Measurements from ENCODE around the gene FADS6.
A peak's percentile ranks its signal among the peaks of the same experiment; 100 is the strongest.

The FADS6 gene

DNA sequence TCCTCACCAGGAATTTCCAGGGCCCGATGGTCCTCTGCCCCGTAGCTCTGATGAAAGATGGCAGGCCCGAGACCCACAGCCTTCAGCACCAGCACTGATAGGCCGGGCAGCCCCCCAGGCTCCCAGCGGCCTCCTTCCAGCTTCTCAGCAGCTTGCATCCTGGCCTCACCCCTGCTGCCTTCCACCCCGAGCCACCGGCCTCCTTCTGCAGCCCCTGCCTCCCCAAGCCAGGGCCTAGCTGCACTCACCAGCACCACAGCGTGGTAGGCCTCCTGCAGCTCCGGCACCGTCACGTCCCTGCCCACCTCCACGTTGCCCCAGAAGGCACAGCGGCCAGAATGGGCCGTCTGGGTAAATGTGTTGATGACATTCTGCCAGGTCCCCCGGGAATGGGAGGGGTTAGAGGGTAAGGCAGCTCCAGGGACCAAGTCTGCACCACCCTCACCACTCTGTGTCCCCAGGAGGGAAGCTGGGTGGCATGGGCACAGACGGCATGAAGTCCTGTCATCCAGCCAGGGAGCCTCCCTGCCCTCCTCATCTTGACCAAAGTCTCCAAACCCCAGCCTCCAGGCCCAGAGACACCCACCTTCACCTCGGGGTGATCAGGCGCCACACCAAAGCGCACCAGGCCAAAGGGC, 27.1 kb downstream of the FADS6 start:
- no peak for DNase-seq (ENCODE audit: low read depth in 2 of 2)

DNA sequence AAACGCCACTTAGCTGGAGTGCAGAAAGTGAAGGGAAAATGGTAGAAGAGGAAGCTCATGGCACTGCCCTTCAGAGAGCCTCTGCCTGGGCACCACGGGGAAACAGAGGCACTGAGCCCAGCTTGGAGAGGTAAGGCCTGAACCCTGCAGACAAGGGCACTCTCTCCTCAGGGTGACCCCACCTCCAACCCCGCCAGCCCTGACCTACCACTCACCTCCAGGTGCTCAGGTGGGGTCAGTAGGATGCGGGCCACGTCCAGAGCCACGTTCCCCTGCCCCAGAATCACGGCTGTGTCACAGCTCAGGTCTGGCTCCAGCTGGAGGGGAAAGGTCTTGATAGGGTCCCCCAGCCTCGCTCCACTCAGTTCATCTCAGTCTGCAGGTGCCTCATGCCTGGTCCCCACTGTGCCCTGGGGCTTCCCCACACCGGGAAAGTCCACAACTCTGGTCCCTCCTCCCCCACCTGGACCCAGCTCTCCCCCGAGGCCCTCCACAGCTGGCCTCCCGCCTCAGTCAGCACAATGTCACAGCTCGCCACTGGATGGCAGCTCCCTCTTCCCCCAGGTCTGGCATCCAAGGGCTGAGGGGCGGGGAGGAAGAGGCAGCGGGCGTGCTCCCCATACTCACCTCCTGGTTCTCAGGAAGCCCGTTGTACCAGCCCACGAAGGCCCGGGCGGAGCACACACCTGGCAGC, 27.8 kb downstream of the FADS6 start:
- DNase-seq (ENCODE audit: low read depth in 2 of 2) = no peak

DNA sequence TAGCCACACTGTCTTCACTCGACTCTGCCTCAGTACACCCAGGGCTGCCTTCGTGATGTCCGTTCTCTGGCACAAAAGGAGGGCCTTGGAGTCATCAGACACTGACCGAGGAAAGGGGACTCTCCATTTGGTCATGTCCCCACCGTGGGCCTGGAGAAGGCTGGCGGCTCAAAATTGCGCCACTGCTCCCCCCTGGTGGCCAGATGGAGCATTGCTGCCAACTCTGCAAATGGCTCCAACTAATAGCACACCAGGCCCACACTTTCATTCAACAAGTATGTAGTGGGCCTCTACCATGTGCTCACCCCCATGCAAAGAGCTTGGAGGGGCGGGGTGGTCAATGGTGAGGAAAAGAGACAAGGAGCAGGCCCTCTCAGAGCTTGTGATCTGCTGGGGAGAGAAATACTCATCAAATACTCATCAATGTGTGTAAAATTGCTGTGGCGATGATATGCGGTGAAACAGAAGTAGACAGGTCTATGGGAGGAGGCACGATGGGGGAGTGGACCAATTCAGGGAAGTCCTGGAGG, 28.5 kb downstream of the FADS6 start:
- peak; percentile 39 to 46 for DNase-seq (ENCODE audit: low read depth in 2 of 2)

DNA sequence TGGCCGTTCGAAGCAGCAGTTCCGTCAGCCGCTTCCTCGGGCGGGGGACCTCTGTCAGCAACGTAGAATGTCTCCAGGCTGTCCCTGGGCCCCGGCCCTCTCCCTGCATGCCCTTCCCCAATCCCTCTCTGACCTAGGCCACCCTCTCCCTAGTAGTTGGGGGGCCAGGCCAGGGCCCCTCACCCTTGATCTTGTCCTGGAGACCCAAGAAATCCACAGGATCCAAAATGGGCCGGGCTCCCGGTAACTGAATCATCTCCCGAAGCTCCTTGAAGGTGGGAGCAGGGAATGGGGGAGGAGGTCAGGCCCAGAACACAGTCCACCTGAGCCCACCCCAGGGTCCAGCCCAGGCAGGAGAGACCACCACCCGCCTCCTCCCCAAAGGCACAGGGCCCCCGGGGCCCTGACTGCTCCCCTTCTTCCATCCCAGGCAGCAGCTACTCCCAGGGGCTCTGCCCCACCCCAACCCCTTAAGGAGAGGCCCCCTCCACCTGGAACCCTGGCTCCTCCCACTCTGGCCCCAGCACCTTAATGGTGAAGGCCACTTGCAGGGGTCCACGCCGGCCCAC, 29.1 kb downstream of the FADS6 start:
- DNase-seq (ENCODE audit: low read depth in 2 of 2) = no peak

DNA sequence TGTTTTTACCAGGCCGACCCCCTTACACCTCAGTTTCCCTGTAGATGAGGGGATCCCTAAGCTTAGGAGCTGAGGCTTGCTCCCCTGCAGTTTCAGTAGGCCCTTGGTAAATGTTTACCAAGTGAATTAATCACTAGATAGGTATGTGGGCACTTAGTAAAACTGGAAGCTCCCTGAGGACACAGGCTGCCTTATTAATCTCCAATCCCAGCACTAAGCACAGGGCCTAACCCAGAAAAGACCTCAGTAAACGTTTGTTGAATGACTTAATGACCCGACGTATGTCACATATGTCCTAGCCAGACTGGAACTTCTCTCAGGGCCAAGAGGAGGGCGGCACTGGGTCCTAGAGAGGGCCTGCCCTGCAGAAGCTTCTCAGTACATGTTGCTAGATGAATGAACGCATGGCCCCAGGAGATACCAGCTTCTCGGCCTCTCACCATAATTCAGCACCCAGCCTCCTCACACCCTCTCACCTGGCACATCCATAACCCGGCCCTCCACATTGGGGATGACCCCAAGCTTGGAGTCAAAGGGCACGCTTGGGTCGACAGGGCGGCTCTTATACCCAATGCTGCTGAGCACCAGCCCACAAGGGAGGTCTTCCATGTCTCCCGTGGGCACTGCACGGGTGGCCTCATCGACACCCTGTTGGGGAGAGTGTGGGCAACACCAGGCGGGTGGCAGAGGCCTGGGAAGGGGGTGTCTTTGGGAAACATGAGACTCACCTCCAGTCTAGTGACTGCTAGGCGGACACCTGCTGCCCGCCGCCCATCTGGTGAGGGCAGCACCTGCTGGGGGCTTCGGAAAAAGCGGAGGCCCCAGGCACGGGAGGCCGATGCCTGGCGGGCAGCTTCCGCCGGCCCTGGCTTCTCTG, 29.8 kb downstream of the FADS6 start:
- no peak for DNase-seq (ENCODE audit: low read depth in 2 of 2)

DNA sequence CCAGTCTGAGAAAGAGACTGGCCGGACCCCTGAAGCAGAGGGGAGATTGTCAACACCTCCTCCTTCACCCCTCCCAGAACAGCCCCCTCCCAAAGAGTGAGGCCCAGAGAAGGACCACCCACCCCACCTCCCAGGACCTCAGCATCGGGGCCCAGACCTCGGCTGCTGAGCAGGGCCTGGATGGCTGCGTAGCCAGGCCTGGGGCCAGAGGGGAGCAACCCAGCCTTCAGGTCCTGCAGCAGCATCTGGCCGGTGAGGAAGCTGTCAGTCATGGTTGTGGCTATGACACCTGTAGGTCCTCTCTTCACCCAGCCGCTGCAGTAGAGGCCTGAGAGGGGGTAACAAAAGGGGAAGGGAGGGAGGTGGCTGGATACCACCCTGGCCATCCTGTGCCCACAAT, 30.5 kb downstream of the FADS6 start:
- no peak for DNase-seq (ENCODE audit: low read depth in 2 of 2)

DNA sequence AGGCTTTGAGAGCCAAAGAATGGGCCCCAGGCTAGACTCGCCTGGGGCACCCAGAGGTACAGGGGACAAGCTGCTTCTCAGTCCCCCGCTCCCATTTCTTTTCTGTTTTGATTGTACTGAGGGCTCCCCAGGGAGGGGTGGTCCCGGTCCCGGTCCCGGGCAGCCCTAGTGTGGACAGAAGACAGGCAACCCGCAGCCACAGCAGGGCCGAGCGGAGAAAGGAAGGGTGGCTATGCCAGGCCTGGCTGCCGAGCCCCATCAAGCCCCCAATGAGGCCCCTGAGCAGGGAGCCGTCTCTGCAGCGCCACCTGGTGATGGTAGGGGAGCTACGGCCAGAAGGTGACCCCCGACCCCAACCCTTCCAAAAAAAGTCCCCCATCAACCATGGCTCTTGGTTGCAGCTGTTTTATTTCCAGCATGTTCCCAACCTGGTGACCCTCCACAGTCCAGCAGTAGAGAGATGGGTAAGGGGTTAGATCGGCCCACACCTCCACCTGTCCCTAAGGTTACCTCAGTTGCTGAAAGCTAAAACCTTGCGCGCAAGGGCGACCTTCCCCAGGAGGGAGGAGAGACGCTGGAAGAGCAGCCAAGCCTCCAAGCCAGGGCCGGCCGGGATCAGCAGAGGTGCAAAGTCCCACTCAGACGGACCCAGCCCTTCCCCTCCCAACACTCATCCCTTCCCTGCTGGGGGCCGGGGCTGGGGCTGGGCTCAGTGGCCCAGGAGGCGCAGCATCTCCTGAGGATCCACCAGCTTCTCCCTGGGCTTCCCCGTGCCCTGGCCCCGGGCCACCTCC, 31.1 kb downstream of the FADS6 start:
- peak in 1 of 2 donors; percentile 43 for DNase-seq (ENCODE audit: low read depth in 2 of 2)

DNA sequence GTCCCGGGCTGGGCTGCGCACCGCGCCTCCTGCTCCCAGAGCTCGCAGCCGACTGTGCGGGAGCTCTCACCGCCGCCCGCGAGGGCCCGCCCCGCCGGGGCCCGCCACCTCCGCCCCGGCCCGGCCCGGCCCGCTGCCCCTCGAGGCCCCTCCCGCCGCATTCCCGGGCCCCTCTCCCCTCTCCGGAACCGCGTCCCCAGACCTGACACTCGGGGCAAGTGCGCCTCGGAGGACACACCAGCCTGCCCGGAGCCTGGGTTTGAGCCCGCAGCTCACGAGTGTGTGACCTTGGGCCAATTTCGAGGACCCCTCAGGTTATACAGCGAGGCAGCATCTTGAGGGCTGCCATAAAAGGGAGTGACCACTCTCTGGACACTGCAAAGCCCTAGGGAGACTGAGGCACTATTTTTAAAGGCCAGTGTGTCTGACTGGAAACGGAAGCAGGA, 31.7 kb downstream of the FADS6 start:
- DNase-seq (ENCODE audit: low read depth in 2 of 2) = no peak

DNA sequence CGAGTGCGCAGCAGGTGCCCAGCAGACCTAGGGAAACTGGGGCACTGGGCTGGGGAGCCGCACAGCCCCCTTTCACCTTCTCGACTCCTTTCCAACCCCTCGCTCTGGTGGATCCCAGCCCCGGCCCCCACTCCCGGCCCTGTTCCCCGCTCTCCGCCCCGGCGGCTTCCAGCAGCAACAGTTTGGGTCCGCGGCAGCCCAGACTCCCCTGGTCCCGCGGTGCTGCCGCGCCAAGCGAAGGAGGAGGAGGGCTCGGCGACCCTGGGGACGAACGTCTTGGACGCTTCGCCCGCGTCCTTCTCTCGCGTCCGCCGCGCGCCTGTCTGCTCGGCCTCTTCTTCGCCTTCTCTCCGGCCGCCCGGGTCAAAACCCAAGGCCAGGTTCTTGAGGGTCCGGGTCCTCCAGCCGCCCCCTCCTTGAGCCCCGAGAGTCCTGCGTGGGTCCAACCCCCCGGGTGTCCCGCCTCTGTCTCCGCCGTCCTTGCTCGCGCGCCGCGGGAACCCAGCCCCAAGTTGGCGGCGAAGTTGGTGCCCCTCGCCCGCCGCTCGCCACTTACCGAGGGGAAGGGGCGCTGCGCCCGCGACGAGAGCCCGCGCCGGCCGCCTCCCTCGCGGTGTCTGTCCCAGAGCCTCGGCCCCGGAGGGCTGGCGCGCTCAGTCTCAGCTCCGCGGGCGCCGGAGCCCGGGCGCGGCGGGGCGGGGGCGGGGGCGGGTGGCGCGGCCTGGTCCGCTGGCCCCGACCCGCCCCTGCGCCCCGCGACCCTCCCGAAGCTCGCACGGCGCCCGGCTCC, 32.4 kb downstream of the FADS6 start:
- DNase-seq (ENCODE audit: low read depth in 2 of 2) = no peak

DNA sequence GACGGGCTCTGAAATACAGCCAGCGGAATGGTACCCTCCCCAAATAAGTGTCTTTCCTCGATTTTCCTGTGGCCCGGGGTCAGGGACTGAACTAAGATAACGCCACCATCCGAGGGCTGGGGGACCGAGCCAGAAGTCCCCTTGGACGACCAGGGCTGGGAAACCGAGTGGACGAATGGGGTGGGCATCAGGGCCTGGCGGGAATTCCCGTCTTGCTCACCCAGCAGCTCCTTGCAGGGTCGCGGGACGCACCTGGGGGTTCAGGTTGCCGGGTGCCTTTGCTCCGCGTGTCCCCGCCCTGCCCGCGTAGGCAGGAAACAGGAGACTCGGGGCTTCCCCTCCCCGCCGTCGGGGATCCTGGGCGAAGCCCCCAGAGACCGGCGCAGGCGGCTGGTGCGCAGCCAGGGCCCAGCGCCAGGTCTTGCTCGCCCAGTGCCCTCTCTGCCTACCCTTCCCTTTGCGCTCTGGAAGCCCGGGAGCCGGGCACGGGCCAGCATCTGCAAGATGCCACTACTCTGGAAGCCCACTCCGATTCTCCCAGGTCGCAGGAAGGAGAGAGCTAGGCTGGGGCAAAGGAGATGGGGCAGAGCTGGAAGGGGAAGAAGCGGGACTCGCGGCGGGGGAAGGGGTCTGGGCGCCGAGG, 33.1 kb downstream of the FADS6 start:
- DNase-seq (ENCODE audit: low read depth in 2 of 2) = no peak

DNA sequence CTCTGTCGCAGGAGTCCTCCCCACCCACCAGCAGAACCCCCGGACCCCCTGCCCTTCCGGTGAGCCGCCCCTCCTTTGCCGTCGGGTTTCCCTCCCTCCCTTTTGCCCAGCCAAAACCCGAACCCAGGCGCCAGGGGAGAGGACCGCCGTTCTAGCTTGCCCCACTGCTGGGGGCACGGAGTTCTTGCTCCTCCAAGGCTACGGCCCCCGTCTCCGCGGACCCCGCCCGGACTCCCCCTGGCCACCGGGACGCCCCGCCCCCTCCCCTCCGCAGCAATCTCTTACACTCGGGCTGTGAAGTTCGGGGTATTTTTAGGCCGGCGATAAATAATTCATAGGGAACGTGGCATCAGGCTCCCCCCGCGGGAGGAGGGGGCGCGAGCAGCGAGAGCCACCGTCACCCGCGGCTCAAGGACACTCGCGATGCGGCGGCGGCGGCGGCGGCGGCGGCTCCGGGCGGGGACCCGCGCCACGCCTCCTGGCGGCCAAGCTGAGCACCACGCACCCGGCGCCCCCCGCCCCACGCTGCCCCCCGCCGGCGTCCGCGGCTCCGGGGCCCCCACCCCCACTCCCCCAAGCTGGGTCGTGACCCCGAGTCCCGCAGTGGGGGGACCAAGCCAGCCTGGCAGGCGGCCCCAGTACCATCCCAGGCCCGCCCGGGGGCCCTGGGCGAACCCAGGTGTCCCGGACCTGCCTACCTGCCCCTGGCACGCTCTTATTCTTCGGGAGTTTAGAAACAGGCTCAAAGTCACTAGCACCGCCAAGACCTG, 33.8 kb downstream of the FADS6 start, which contains the start of gene GRIN2C:
Gene GRIN2C, minus strand, starts transcription at position 427 of the 770 bp plus-strand sequence. CDS start 4,793 bp downstream, outside the sequence.
- DNase-seq (ENCODE audit: low read depth in 2 of 2) = no peak

DNA sequence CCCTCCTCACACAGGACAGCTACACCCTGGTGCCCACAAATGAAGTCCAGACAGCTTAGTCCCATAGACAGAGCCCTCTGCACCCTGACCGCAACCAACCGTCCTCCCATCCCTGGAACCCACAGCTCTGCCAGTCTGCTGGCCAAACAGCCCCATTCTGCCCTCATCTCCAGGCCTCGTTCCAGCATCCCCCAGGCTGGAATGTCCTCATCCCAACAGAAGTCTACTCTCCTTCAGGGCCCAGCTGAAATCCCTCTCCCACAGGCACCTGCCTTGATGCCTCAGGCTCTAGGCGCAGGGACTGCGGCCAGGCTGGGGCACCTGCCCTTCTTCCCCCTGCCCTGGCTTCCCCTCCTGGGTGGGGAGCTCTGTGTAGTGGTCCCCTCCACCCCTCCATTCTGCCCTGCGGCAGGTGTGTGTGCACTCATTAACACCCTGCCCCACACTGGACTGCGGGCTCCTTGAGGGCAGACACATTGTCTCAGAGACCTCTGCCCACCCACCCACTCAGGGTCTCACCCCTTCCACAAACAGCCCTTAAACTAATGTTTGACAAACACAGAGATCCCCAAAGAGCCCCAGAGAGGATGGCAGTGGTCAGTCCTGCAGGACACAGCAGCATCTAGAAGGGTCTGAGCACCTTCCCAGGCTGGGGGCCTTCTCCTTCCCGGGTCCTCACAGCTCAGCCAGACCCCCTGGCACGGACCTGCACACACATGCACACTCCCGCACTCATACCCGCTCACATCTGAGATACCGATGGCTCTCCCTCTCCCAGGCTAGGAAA, 34.6 kb downstream of the FADS6 start:
- DNase-seq (ENCODE audit: low read depth in 2 of 2) = no peak

DNA sequence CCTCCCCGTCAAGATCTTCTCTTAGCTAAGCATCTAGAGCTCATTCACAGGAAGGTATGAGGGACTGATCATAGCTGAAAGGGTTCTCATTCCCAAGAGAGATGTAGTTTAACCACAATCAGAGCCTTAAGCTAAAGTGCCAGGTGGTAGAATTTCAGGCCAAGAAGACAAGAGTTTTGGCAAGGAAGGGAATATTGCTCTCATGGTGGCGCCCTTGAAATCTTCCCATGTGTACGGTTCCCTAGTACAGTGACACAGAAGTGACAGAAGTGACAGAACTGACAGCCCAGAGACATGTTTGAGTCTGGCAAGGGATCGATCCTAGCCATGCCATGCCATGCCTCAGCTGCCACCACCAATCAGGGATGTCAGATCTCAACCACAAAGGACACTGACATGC, 36.2 kb downstream of the FADS6 start:
- DNase-seq (ENCODE audit: low read depth in 2 of 2) = no peak

DNA sequence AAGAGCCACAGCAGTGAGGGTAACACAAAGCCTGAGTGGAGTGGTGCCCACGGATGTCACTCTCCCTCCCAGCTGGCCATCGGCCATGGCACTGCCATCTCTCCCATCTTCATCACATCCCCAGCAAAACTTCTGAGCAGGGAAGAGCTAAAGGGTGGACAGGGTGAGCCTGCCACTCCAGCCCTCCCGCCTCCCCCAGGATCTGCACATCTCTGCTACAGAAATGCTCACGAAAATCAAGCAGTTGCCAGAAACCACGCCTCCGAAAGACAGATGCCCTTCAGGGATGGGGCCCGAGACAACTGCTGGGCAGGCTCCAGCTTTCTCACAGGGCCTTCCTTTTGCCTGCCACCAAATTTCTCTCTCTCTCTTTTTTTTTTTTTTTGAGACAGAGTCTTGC, 37.3 kb downstream of the FADS6 start:
- DNase-seq (ENCODE audit: low read depth in 2 of 2) = no peak

DNA sequence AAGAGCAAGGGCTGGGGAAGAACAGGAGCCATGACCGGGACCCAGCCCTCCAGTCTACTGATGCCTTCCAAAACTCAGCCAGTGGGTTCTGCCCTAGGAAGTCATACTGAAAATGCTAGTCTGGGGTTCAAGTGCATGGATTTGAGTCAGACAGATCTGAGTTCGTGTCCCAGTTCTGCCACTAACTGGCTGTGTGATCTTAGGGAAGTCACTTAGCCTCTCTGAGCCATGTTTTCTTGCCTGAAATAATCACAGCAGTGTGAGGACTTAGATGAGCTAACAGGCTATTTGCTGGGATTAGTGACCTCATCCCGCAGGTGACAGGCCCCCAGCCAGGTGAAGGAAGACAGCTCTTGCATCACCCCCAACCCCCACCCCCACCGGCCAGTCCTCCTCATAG, 38.1 kb downstream of the FADS6 start:
- DNase-seq (ENCODE audit: low read depth in 2 of 2) = no peak

DNA sequence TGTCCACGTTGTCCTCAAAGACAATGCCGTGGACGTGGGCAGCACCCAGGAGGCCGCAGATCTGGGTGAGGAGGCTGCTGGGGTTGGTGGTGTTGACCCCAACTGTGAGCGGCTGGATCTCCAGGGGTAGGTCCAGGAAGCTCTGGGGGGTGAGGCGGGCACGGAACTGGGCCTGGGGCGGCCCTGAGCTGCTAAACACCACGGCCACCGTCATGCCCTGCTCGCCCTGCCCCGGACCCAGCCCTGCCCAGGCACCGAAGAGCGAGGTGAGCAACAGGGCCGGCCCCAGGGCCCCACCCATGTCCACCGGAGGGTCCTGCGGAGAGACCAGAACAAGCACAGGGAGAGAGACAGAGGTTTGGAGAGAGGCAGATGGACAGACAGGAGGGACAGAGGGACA, 38.6 kb downstream of the FADS6 start:
- DNase-seq (ENCODE audit: low read depth in 2 of 2) = no peak

DNA sequence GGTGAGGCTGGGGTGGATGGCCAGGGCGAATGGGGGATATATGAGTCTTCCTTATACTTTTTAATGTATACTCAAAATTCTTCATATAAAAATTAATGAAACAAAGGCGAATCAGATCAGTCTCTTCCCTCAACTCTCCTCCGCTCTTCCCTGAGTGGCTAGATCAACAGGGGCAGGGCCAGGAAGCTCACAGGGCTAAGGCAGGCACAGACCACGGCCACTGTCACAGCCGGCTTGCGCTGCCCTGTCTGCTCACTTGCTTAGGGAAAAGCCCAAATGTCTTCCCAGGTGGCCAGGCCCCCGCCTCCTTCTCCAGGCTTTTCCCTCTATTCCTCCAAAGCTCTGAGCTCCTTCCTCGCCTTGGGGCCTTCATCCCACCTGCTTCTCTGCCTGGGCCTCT, 39.8 kb downstream of the FADS6 start:
- DNase-seq (ENCODE audit: low read depth in 2 of 2) = no peak

DNA sequence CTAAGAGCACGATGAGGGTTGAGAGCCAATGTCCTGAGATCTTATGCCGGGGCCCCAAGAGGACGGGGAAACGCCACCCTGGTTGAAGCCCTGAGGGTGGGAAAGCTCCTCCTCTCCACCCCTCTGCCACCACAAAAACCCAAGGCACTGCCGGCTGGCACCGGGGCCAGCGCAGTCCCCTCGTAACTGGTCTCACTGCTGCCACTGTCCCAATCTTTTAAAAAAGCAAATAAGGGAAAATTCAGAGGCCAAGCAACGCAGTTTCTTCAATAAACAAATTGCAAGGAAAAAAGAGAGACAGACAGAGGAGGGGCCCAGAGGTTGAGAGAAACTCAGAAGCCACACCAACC, 40.4 kb downstream of the FADS6 start:
- DNase-seq (ENCODE audit: low read depth in 2 of 2) = no peak
